Caco-2 (cell line): ENCODE measurements around the gene COL19A1. TPM values are rescaled to one million over a fixed set of nuclear protein-coding genes. Genes with fewer than 3 reads are reported as not detected.

ENCODE experiments used
- BruUV-seq: library from RNA; stranded (reverse); fragments of 400-500 nt; replicated peaks from 2 replicates; lab custom pipeline; 2021; lab: Mats Ljungman, UMichigan
- CTCF ChIA-PET: fragments of 300-600 bp; sonication (Branson Sonifier 250); formaldehyde crosslinking; loops from one replicate; lab custom pipeline; 2022; ENCODE audit warnings: antibody characterized with exemption; lab: Charles Lee
- POLR2A ChIA-PET: fragments of 300-600 bp; sonication (Branson Sonifier 250); formaldehyde crosslinking; loops from one replicate; lab custom pipeline; 2022; ENCODE audit warnings: antibody characterized with exemption; lab: Charles Lee
- DNase-seq, 2 experiments: peaks; one replicate each; pipeline versions ENCODE4 v3.0.0 to v3.0.0-alpha.2; 2020 to 2022
- H3K27me3 ChIP-seq: replicated peaks from 2 replicates; pipeline ENCODE4 v1.6.0; 2011; ENCODE audit warnings: low read length; ENCODE audit not compliant: control insufficient read depth, insufficient read depth
- H3K36me3 ChIP-seq: 2 replicates; pipeline ENCODE4 v1.5.1; 2011; ENCODE audit warnings: low read length; ENCODE audit not compliant: control insufficient read depth, insufficient read depth
- H3K4me1 ChIP-seq: fragments of 250-450 bp; sonication (Bioruptor Pico); 2 replicates; pipeline ENCODE4 v1.5.1; 2020; ENCODE audit warnings: mild to moderate bottlenecking
- H3K4me3 ChIP-seq: 2 replicates; pipeline ENCODE4 v1.5.1; 2011; ENCODE audit warnings: low read depth, mild to moderate bottlenecking, control low read depth, low read length
- H3K9me3 ChIP-seq: fragments of 250-450 bp; sonication (Bioruptor Pico); 2 replicates; pipeline ENCODE4 v1.5.1; 2020; ENCODE audit warnings: mild to moderate bottlenecking, moderate library complexity
- H3K27ac Mint-ChIP-seq: one replicate; pipeline ENCODE4 v1.8.0; 2022; ENCODE audit warnings: mixed read lengths; ENCODE audit not compliant: unreplicated experiment
- H3K27me3 Mint-ChIP-seq: one replicate; pipeline ENCODE4 v1.8.0; 2022; ENCODE audit warnings: mixed read lengths; ENCODE audit not compliant: insufficient read depth, unreplicated experiment
- H3K36me3 Mint-ChIP-seq: one replicate; pipeline ENCODE4 v1.8.0; 2022; ENCODE audit warnings: mild to moderate bottlenecking, mixed read lengths; ENCODE audit not compliant: insufficient read depth, unreplicated experiment
- H3K4me1 Mint-ChIP-seq: one replicate; pipeline ENCODE4 v1.8.0; 2022; ENCODE audit warnings: low read depth, mixed read lengths; ENCODE audit not compliant: unreplicated experiment
- H3K4me3 Mint-ChIP-seq: one replicate; pipeline ENCODE4 v1.8.0; 2022; ENCODE audit warnings: mild to moderate bottlenecking, moderate library complexity, mixed read lengths; ENCODE audit not compliant: unreplicated experiment
- H3K9me3 Mint-ChIP-seq: one replicate; pipeline ENCODE4 v1.8.0; 2022; ENCODE audit warnings: mixed read lengths; ENCODE audit not compliant: unreplicated experiment
- intact Hi-C: fragments of 100-400 bp; cut with micrococcal nuclease; formaldehyde crosslinking; loops from one replicate; pipeline ENCODE4 v1.10.0; 2022; ENCODE audit not compliant: unreplicated experiment
- total RNA-seq: library from RNA; stranded (reverse); gene quantifications from 2 replicates; pipeline ENCODE4 v1.2.3, GENCODE V29; 2022
- TF ChIP-seq, protein P1 (sequence below), 2 experiments: fragments of 200-600 bp in 1 of 2; IDR thresholded peaks; 1 replicate in 1 of 2; 2 replicates in 1 of 2; pipeline versions ENCODE4 v1.5.1 to v1.8.0; 2011 to 2022; ENCODE audit warnings: antibody characterized with exemption in 1 of 2, control low read depth in 1 of 2, inconsistent platforms in 1 of 2, low read depth in 1 of 2, low read length in 1 of 2, mild to moderate bottlenecking in 1 of 2, moderate library complexity in 1 of 2; ENCODE audit not compliant: insufficient read depth in 1 of 2, severe bottlenecking in 1 of 2, unreplicated experiment in 1 of 2

The COL19A1 gene
- total RNA-seq, 1 experiment from 2014 or later: not detected

DNA sequence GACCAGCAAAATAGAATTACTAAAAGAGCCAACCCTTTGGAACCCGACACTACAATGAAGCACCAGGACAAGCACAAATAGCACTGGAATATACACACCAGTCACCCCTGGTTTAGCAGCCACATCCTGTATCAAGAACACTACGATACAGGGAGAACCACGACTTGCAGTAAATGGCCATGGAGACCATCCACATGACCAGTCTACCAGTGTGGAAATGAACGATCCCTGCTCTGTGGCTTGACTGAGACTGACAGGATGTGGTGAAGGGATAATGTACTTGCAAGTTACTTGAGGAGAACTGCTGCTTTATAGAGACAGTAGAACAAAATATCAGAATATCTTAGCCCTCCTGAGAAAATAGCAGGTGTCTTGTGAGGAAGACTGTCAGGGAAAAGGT, 266.9 kb downstream of the COL19A1 start:
- CTCF ChIA-PET: no interaction called here
- no TSS peak for BruUV-seq

DNA sequence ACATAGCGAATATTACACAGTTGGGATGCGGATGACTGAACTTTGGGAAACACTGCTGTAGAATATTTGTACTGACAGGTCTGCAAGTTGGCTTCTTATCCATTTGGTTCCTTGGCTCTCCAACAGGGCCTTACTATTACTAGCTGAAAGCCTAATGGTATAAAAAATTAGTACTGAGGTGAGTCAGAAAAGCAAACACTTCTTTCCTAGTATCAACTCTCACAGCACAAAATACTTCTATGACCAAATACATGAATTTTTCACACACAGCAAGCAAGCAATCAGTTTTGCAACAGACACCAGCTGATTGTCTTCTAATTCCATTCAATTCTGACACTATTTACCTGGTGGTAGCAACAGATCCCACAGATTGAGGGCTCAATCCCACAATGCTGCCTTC, 268.2 kb downstream of the COL19A1 start:
- H3K27me3 Mint-ChIP-seq: peaks cover 7% of the 10 kb centered on the region
- intact Hi-C loops: no loop called here
- ChIA-PET CTCF (no interaction called here), POLR2A (no interaction called here)
- no peak overlapping the region for H3K4me3 Mint-ChIP-seq
- no peaks in the 10 kb centered on the region for H3K9me3 ChIP-seq
- no peaks in the 10 kb centered on the region for H3K9me3 Mint-ChIP-seq
- no peaks in the 10 kb centered on the region for H3K36me3 ChIP-seq
- TF ChIP-seq, protein P1, sequence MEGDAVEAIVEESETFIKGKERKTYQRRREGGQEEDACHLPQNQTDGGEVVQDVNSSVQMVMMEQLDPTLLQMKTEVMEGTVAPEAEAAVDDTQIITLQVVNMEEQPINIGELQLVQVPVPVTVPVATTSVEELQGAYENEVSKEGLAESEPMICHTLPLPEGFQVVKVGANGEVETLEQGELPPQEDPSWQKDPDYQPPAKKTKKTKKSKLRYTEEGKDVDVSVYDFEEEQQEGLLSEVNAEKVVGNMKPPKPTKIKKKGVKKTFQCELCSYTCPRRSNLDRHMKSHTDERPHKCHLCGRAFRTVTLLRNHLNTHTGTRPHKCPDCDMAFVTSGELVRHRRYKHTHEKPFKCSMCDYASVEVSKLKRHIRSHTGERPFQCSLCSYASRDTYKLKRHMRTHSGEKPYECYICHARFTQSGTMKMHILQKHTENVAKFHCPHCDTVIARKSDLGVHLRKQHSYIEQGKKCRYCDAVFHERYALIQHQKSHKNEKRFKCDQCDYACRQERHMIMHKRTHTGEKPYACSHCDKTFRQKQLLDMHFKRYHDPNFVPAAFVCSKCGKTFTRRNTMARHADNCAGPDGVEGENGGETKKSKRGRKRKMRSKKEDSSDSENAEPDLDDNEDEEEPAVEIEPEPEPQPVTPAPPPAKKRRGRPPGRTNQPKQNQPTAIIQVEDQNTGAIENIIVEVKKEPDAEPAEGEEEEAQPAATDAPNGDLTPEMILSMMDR (IDR thresholded peaks at IDR 0.05; ENCODE audit: insufficient read depth in 1 of 2, low read depth in 1 of 2, low read length in 1 of 2, severe bottlenecking in 1 of 2, unreplicated experiment in 1 of 2): no peak
- H3K4me3 ChIP-seq: no peak overlapping the region
- H3K4me1 ChIP-seq: no peaks in the 10 kb centered on the region
- no peak overlapping the region for H3K27ac Mint-ChIP-seq
- no peaks in the 10 kb centered on the region for H3K27me3 ChIP-seq
- DNase-seq: no peak
- BruUV-seq: no TSS peak
- no peaks in the 10 kb centered on the region for H3K36me3 Mint-ChIP-seq
- no peaks in the 10 kb centered on the region for H3K4me1 Mint-ChIP-seq

More for the DNA sequence above, 266.9 kb downstream of the COL19A1 start:
- H3K9me3 ChIP-seq: no peaks in the 10 kb centered on the region
- POLR2A ChIA-PET: no interaction called here
- H3K9me3 Mint-ChIP-seq: no peaks in the 10 kb centered on the region
- H3K4me1 ChIP-seq: no peaks in the 10 kb centered on the region
- no peak overlapping the region for H3K4me3 ChIP-seq
- H3K4me3 Mint-ChIP-seq: no peak overlapping the region
- TF ChIP-seq, protein P1 (IDR thresholded peaks at IDR 0.05; ENCODE audit: insufficient read depth in 1 of 2, low read depth in 1 of 2, low read length in 1 of 2, severe bottlenecking in 1 of 2, unreplicated experiment in 1 of 2): no peak
- no peaks in the 10 kb centered on the region for H3K27me3 ChIP-seq
- peaks cover 7% of the 10 kb centered on the region for H3K27me3 Mint-ChIP-seq
- no peak overlapping the region for H3K27ac Mint-ChIP-seq
- intact Hi-C loops: loop anchor here (1.0 kb wide), 1 partner anchor 24 kb away; no protein-coding TSS in a partner anchor
- no peaks in the 10 kb centered on the region for H3K4me1 Mint-ChIP-seq
- DNase-seq: no peak
- H3K36me3 Mint-ChIP-seq: no peaks in the 10 kb centered on the region
- no peaks in the 10 kb centered on the region for H3K36me3 ChIP-seq

DNA sequence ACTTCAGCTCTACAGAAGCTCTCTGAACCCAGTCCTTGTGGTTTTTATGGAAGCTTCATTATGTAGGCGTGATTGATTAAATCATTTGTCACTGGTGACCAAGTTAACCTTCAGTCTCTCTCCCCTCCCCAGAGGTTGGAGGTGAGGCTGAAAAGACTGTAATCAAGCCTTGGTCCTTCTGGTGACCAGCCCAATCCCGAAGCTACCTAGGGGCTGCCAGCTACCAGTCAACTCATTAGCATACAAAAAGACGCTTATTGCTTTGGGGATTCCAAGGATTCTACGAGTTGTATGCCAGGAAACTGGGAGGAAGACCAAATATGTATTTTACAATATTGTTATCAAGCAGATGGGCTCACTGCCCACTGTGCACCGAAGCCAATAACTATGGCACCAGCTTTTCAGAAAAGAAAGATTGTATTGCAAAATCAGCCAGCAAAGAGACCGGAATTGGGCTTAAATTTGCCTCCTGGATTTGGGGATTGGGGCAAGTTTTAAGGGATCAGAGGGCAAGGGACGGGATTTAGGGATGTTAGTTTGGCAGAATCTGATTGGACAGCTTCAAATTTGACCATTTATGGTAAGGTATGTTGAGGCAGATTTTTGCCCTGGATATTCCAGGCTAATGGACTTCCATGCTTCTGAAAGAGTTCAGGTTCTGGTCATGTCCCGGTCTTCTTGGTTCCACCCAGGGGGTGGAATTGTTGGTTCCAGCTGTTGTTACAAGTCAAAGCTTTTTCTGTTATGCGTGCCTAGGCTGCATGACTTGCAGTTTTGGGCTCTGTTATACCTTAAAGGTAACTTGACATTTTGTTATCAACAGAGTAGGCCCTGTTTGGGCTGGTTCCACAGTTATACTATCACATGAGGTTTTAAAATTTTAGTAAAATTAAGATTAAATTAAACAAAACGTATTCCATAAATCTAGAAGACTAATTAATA, 269.1 kb downstream of the COL19A1 start:
- POLR2A ChIA-PET: no interaction called here
- H3K27ac Mint-ChIP-seq: no peak overlapping the region
- H3K9me3 ChIP-seq: no peaks in the 10 kb centered on the region
- H3K4me3 ChIP-seq: no peak overlapping the region
- H3K4me1 Mint-ChIP-seq: no peaks in the 10 kb centered on the region
- TF ChIP-seq, protein P1 (IDR thresholded peaks at IDR 0.05; ENCODE audit: insufficient read depth in 1 of 2, low read depth in 1 of 2, low read length in 1 of 2, severe bottlenecking in 1 of 2, unreplicated experiment in 1 of 2): no peak
- intact Hi-C loops: no loop called here
- no peaks in the 10 kb centered on the region for H3K4me1 ChIP-seq
- no peak for DNase-seq
- no peaks in the 10 kb centered on the region for H3K36me3 ChIP-seq
- peaks cover 5% of the 10 kb centered on the region for H3K27me3 Mint-ChIP-seq
- no peaks in the 10 kb centered on the region for H3K9me3 Mint-ChIP-seq
- no peak overlapping the region for H3K4me3 Mint-ChIP-seq
- CTCF ChIA-PET: interaction anchor here (0.7 kb wide), 1 partner anchor 296 kb away, joined by 3 read pairs; no protein-coding TSS in a partner anchor
- no peaks in the 10 kb centered on the region for H3K27me3 ChIP-seq
- no TSS peak for BruUV-seq
- H3K36me3 Mint-ChIP-seq: no peaks in the 10 kb centered on the region
